Measurements from ENCODE around the gene LMTK2.
A peak's percentile ranks its signal among the peaks of the same experiment; 100 is the strongest.

Gene LMTK2

DNA sequence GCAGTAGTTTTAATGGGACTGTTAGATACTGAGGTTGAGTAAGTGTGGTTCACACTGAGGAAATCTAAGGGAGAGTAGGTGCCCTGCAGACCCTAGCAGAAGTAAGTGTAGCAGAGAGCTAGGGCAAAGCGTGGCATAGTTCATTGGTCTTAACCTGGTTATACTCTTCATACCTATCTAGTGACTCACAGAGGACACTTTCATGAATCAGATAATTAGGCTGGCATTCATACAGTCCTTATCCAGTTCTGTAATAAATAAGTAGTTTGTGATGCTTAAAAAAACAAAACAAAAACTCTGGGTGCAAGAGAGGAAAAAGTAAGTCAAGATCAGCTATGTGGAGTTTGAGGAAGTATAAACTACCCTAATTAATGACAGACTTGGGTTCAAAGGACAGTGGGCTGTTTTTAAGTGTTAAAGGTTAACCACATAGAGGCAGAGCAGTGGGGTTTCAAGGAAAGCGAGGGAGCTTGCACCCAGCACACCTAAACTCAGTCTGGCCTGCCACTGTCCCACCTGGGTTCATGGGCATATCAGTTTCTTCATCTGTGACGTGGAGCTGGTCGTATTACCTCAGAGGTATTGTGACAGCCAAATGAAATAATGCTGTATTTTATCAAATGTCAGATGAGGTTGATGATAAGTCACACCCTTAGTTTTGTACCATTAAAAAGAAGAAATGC is 27.1 kb downstream of the LMTK2 start:
- DNase-seq (ENCODE audit: low read depth, low spot score): peak; percentile 17
- in situ Hi-C loops (cut with HindIII; ENCODE audit: low sequenced_read_pairs): no loop called here
- TF ChIP-seq, protein P1, sequence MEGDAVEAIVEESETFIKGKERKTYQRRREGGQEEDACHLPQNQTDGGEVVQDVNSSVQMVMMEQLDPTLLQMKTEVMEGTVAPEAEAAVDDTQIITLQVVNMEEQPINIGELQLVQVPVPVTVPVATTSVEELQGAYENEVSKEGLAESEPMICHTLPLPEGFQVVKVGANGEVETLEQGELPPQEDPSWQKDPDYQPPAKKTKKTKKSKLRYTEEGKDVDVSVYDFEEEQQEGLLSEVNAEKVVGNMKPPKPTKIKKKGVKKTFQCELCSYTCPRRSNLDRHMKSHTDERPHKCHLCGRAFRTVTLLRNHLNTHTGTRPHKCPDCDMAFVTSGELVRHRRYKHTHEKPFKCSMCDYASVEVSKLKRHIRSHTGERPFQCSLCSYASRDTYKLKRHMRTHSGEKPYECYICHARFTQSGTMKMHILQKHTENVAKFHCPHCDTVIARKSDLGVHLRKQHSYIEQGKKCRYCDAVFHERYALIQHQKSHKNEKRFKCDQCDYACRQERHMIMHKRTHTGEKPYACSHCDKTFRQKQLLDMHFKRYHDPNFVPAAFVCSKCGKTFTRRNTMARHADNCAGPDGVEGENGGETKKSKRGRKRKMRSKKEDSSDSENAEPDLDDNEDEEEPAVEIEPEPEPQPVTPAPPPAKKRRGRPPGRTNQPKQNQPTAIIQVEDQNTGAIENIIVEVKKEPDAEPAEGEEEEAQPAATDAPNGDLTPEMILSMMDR (IDR thresholded peaks at IDR 0.05; ENCODE audit: low read depth, low read length): no peak
- no peak overlapping the region for H3K4me3 ChIP-seq (ENCODE audit: low read depth, low read length)

- TF ChIP-seq, protein P1 (IDR thresholded peaks at IDR 0.05; ENCODE audit: low read depth, low read length): no peak
- no peak overlapping the region for H3K4me3 ChIP-seq (ENCODE audit: low read depth, low read length)
- no peak for DNase-seq (ENCODE audit: low read depth, low spot score)
- in situ Hi-C loops (cut with HindIII; ENCODE audit: low sequenced_read_pairs): no loop called here
Observed at GRCh38 chr7:98134420-98135228, 28.0 kb downstream of the LMTK2 start.

DNA sequence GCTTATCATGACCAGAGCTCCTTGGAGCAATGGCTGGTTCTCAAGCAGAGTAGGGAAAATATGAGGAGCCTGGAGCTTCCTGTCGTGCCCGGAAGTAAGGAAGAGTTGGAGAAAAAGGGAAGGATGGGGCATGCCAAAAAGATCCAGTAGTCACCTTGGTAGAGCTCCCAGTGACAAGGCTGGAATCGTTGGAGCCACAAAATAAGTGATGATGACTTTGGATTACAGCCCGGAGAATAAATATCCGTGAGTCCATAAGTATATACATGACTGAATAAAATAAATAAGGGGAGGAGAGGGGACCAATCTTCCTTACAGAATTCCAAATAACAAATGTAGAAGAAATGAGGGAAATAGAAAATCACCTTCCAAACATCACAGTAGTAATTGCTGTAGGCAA is 29.3 kb downstream of the LMTK2 start:
- TF ChIP-seq, protein P1 (IDR thresholded peaks at IDR 0.05; ENCODE audit: low read depth, low read length): no peak
- no peak for DNase-seq (ENCODE audit: low read depth, low spot score)
- in situ Hi-C loops (cut with HindIII; ENCODE audit: low sequenced_read_pairs): no loop called here
- H3K4me3 ChIP-seq (ENCODE audit: low read depth, low read length): no peak overlapping the region

DNA sequence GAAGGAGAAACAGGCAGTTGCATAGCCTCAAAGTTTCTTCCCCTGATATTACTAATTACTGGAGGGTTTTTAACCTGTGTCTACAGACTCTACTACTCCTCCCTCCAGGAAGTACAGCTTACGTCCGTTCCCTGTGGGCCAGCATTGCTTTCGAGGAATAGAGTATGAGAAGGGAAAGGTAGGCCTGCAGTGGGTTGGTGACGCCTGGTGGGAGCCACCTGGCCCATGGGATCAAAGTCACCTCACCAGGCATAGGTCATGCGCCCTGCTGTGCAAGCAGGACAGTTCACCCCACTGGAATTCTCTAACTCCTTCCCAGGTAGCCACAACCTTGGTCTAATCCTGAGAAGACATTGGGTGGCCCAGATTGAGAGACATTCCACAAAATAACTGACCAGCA is 29.8 kb downstream of the LMTK2 start:
- no peak for DNase-seq (ENCODE audit: low read depth, low spot score)
- H3K4me3 ChIP-seq (ENCODE audit: low read depth, low read length): no peak overlapping the region
- in situ Hi-C loops (cut with HindIII; ENCODE audit: low sequenced_read_pairs): no loop called here
- TF ChIP-seq, protein P1 (IDR thresholded peaks at IDR 0.05; ENCODE audit: low read depth, low read length): no peak

DNA sequence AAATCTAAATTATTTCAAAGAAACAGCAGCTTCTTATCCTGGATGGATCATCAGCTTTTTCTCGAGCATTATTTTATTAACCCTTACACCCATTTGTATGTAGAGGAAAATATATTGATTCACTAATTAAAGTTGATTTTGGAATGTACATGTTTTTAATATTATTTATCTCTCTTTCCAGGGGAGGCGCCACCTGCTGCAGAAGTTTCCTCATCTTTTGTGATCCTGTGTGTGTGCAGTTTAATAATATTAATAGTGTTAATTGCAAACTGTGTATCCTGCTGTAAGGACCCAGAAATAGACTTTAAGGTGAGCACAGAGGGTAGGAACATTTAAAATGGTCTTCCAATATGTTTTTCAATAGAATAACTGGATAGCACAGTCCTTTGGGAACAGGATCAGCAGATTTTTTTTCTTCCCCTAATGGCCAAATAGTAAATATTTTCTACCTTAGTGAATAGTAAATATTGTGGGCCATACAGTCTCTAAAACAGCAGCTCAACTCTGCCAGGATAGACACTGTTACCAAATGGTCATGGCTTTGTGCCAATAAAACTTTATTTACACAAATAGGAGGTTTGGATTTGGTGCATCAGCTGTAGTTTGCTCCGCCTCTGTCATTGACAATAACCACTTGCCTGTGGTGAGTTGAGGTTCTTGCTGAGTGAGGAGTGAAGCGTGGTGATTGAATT is 30.6 kb downstream of the LMTK2 start:
- in situ Hi-C loops (cut with HindIII; ENCODE audit: low sequenced_read_pairs): no loop called here
- DNase-seq (ENCODE audit: low read depth, low spot score): no peak
- no peak overlapping the region for H3K4me3 ChIP-seq (ENCODE audit: low read depth, low read length)
- TF ChIP-seq, protein P1 (IDR thresholded peaks at IDR 0.05; ENCODE audit: low read depth, low read length): no peak

DNA sequence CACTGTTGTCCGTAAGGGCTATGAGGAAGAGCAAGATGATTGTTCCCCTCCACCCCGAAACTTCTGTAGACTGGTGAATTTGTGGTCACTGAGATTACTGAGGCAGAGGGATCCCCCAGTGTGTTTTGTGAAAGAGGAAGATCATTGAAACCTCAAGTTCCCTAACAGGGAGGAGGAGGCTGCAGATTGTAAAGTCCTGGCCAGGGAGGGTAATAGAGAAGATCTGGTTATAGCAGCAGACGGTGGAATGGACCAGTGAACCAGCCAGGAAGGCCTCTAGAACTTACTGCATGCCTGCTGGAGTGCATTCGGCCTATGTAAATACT is 31.1 kb downstream of the LMTK2 start:
- DNase-seq (ENCODE audit: low read depth, low spot score): no peak
- in situ Hi-C loops (cut with HindIII; ENCODE audit: low sequenced_read_pairs): no loop called here
- TF ChIP-seq, protein P1 (IDR thresholded peaks at IDR 0.05; ENCODE audit: low read depth, low read length): no peak
- H3K4me3 ChIP-seq (ENCODE audit: low read depth, low read length): no peak overlapping the region
